CD4-positive, alpha-beta T cell (primary cell): ENCODE measurements around the gene CYP19A1. TPM values are rescaled to one million over a fixed set of nuclear protein-coding genes. Genes with fewer than 3 reads are reported as not detected.

Source experiments
- ATAC-seq: fragments of 200-7000 bp; cut with Tn5 transposase; one replicate; pipeline ENCODE4 v1.10.0; 2022; ENCODE audit warnings: mild to moderate bottlenecking; ENCODE audit not compliant: poor library complexity
- CTCF ChIA-PET: fragments of 350-600 bp; sonication (Branson Sonifier 250); formaldehyde crosslinking; loops from one replicate; lab custom pipeline; 2021; ENCODE audit warnings: antibody characterized with exemption, inconsistent platforms; lab: Charles Lee
- POLR2A ChIA-PET: fragments of 350-600 bp; sonication (Branson Sonifier 250); formaldehyde crosslinking; loops from one replicate; lab custom pipeline; 2021; ENCODE audit warnings: antibody characterized with exemption, inconsistent platforms; lab: Charles Lee
- DNase-seq, 14 experiments: peaks; one replicate each; pipeline ENCODE4 v3.0.0-alpha.2; 2013 to 2020; ENCODE audit warnings: mixed read lengths in 2 of 14
- H3K27ac ChIP-seq, 2 donors: one replicate each; pipeline versions ENCODE4 v1.5.1 to v1.7.0; 2013; ENCODE audit warnings: low read length in 2 of 2, low read depth in 1 of 2, mild to moderate bottlenecking in 1 of 2
- H3K27me3 ChIP-seq, 2 experiments: 1 replicate in 1 of 2; 2 replicates in 1 of 2; pipeline versions ENCODE4 v1.6.1 to v1.7.0; 2013; ENCODE audit warnings: low read length in 2 of 2, control low read depth in 1 of 2, mild to moderate bottlenecking in 1 of 2, moderate library complexity in 1 of 2; ENCODE audit not compliant: insufficient read depth in 2 of 2, control insufficient read depth in 1 of 2
- H3K36me3 ChIP-seq: one replicate; pipeline ENCODE4 v1.6.1; 2013; ENCODE audit warnings: low read length, control low read depth; ENCODE audit not compliant: insufficient read depth
- H3K4me1 ChIP-seq: one replicate; pipeline ENCODE4 v1.6.1; 2013; ENCODE audit warnings: low read length, control low read depth; ENCODE audit not compliant: insufficient read depth
- H3K4me3 ChIP-seq: one replicate; pipeline ENCODE4 v1.5.1; 2013; ENCODE audit warnings: mild to moderate bottlenecking, low read length, moderate library complexity
- H3K9me3 ChIP-seq, 2 experiments: 1 replicate in 1 of 2; 2 replicates in 1 of 2; pipeline versions ENCODE4 v1.6.1 to v1.7.0; 2013; ENCODE audit warnings: low read length in 2 of 2, mild to moderate bottlenecking in 2 of 2, control low read depth in 1 of 2, moderate library complexity in 1 of 2; ENCODE audit not compliant: control insufficient read depth in 1 of 2, insufficient read depth in 1 of 2
- H3K27ac Mint-ChIP-seq: one replicate; pipeline ENCODE4 v1.8.0; 2020; ENCODE audit warnings: mixed read lengths
- H3K27me3 Mint-ChIP-seq: one replicate; pipeline ENCODE4 v1.8.0; 2021; ENCODE audit warnings: mixed read lengths
- H3K36me3 Mint-ChIP-seq: one replicate; pipeline ENCODE4 v1.8.0; 2021; ENCODE audit warnings: low read depth, mixed read lengths
- H3K4me1 Mint-ChIP-seq: one replicate; pipeline ENCODE4 v1.8.0; 2021; ENCODE audit warnings: low read depth, mixed read lengths
- H3K4me3 Mint-ChIP-seq: one replicate; pipeline ENCODE4 v1.8.0; 2020; ENCODE audit warnings: mild to moderate bottlenecking, mixed read lengths
- H3K9me3 Mint-ChIP-seq: one replicate; pipeline ENCODE4 v1.8.0; 2020; ENCODE audit warnings: mixed read lengths
- intact Hi-C, 2 experiments: fragments of 100-400 bp; cut with DNase I in 1 of 2; cut with micrococcal nuclease in 1 of 2; formaldehyde crosslinking; loops; one replicate each; pipeline versions ENCODE4 v1.15.1 to v1.9.0; 2023 to 2025; cut with DNase I, micrococcal nuclease
- total RNA-seq, 174 experiments: library from RNA in 2 of 174; stranded (reverse) in 2 of 174; gene quantifications; one replicate each; pipeline ENCODE4 v1.2.3 and lab custom pipeline; 2021 to 2026
- TF ChIP-seq, protein P1 (sequence below): fragments of 200-600 bp; IDR thresholded peaks from one replicate; pipeline ENCODE4 v1.8.0; 2022; ENCODE audit warnings: antibody characterized with exemption, mild to moderate bottlenecking

The CYP19A1 gene
- total RNA-seq, 2 experiments from 2014 or later, result not detected

DNA sequence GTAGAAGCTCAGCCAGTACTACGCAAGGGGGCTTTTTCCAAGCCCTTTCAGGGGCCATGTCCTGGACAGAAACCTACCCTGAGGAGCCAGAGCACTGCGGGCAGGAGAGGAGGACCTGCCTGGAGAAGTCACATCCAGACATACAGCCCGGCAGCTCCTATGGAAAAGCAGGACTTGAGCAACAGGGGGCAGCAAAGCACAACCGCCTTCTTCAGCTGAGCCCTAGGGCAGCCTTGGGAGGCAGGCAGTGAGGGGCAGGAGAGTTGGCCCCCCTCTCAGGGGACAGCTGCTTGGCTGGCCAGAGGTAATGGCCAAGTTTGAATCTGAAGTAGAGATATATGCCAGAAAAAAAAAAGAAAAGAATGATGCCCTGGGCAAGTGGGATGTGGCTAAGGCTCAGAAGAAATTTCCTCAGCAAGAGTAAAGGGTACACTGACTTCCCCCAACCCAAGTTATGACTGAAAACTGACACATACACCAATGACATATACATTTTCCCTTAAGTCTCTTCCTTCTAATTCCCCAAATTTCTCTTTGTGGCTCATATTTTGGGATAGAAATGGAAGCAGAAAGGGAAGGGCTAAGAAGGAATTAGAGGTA lies 56.9 kb downstream of the CYP19A1 start:
- Histone ChIP-seq H3K36me3 (no peaks in the 10 kb centered on the region), H3K4me1 (no peaks in the 10 kb centered on the region), H3K27ac (no peak overlapping the region), H3K27me3 (peaks cover 0 to 5% of the 10 kb centered on the region in 2 experiments), H3K4me3 (no peak overlapping the region), H3K9me3 (no peaks in the 10 kb centered on the region)
- H3K4me1 Mint-ChIP-seq, result no peaks in the 10 kb centered on the region
- POLR2A ChIA-PET, result no interaction called here
- TF ChIP-seq, protein P1, sequence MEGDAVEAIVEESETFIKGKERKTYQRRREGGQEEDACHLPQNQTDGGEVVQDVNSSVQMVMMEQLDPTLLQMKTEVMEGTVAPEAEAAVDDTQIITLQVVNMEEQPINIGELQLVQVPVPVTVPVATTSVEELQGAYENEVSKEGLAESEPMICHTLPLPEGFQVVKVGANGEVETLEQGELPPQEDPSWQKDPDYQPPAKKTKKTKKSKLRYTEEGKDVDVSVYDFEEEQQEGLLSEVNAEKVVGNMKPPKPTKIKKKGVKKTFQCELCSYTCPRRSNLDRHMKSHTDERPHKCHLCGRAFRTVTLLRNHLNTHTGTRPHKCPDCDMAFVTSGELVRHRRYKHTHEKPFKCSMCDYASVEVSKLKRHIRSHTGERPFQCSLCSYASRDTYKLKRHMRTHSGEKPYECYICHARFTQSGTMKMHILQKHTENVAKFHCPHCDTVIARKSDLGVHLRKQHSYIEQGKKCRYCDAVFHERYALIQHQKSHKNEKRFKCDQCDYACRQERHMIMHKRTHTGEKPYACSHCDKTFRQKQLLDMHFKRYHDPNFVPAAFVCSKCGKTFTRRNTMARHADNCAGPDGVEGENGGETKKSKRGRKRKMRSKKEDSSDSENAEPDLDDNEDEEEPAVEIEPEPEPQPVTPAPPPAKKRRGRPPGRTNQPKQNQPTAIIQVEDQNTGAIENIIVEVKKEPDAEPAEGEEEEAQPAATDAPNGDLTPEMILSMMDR, result no peak
- intact Hi-C loops, result no loop called here
- CTCF ChIA-PET, result no interaction called here
- no peaks in the 10 kb centered on the region for H3K36me3 Mint-ChIP-seq
- no peaks in the 10 kb centered on the region for H3K9me3 Mint-ChIP-seq
- peaks cover 13% of the 10 kb centered on the region for H3K27me3 Mint-ChIP-seq
- ATAC-seq (no peak), DNase-seq (peak in 2 of 14 experiments; percentile 24 to 33)
- no peak overlapping the region for H3K27ac Mint-ChIP-seq
- no peak overlapping the region for H3K4me3 Mint-ChIP-seq

DNA sequence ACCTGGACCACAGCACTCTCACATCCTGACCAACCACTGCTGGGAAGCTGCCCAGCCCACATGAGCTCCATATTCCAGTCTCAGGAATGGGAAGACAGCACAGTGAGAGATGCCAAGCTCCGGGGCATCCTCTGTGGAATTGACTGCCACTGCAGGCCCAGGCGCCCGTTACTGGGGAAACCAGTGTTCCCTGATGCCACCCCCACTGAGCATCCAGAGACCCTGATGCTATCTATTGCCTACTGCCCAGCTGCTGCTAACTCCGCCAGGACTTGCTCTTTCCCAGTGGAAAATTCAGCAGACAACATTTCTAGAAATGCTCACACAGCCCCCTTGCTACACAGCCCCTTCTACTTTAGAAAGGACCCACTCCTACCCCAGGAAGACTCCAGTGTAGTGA lies 57.6 kb downstream of the CYP19A1 start:
- ChIA-PET POLR2A (no interaction called here), CTCF (no interaction called here)
- intact Hi-C loops, result no loop called here
- Mint-ChIP-seq H3K36me3 (no peaks in the 10 kb centered on the region), H3K27me3 (peaks cover 20% of the 10 kb centered on the region), H3K4me1 (no peaks in the 10 kb centered on the region), H3K9me3 (no peaks in the 10 kb centered on the region), H3K4me3 (no peak overlapping the region), H3K27ac (no peak overlapping the region)
- H3K4me3 ChIP-seq, result no peak overlapping the region
- no peaks in the 10 kb centered on the region for H3K4me1 ChIP-seq
- H3K36me3 ChIP-seq, result no peaks in the 10 kb centered on the region
- DNase-seq (no peak), ATAC-seq (no peak)
- H3K27me3 ChIP-seq, result peaks cover 0 to 5% of the 10 kb centered on the region in 2 experiments
- H3K27ac ChIP-seq, result no peak overlapping the region
- TF ChIP-seq, protein P1, result no peak
- H3K9me3 ChIP-seq, result no peaks in the 10 kb centered on the region

DNA sequence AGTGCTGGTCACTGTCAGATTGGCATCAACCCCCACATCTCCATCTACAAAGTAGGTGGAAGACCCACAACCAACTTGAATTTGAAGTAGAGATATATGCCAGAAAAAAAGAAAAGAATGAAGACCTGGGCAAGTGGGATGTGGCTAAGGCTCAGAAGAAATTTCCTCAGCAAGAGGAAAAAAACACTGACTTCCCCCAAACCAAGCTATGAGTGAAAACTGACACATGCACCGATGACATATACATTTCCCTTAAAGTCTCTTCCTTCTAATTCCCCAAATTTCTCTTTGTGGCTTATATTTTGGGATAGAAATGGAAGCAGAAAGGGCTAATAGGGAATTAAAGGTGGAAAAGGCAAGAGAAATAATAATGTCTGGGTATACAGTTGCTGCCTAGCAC lies 59.0 kb downstream of the CYP19A1 start:
- Mint-ChIP-seq H3K36me3 (no peaks in the 10 kb centered on the region), H3K9me3 (no peaks in the 10 kb centered on the region), H3K27me3 (peaks cover 24% of the 10 kb centered on the region), H3K4me3 (no peak overlapping the region), H3K4me1 (no peaks in the 10 kb centered on the region), H3K27ac (no peak overlapping the region)
- ChIA-PET POLR2A (no interaction called here), CTCF (no interaction called here)
- ATAC-seq (no peak), DNase-seq (no peak)
- H3K4me3 ChIP-seq, result no peak overlapping the region
- H3K27ac ChIP-seq, result no peak overlapping the region
- H3K36me3 ChIP-seq, result no peaks in the 10 kb centered on the region
- H3K27me3 ChIP-seq, result peaks cover 0 to 7% of the 10 kb centered on the region in 2 experiments
- intact Hi-C loops, result no loop called here
- no peaks in the 10 kb centered on the region for H3K9me3 ChIP-seq
- H3K4me1 ChIP-seq, result no peaks in the 10 kb centered on the region
- TF ChIP-seq, protein P1, result no peak
